GM21423 (cell line): ENCODE measurements around the gene ZBED1.
"Not testable (repeated sequence)": the region's sequence is repeated elsewhere in the genome, so short reads cannot be mapped to it uniquely, and the experiment has no call there.

Source experiments
- ATAC-seq: cut with Tn5 transposase; IDR thresholded peaks from one replicate; pipeline ENCODE4 v1.9.1; 2021; ENCODE audit warnings: mild to moderate bottlenecking, moderate library complexity; ENCODE audit not compliant: unreplicated experiment

The ZBED1 gene

DNA sequence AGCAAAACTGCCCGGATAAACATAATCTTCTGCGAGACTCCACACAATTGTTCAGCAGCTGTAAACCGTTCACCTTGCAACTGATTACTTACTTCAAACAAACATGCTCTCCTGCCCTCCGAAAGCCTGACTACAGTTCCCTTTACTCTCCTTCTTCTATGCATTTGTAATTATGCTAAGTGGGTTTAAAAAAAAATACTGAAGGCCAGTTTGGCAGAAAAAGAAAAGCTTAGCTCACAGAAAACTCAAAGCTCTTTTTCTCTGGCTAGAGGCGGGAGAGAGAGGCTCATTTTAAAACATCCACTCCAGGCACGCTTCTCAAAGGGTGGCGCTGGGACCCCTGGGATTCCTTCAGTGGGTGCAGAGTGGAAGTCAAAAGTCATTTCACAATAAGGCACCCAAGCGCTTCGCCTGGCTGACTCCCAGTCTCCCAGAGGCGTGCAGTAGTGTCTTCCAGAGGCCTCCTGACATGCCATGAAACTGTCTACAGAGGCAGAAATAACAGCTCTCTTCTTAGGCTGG lies 1.9 kb downstream of the ZBED1 start:
- no peak for ATAC-seq

DNA sequence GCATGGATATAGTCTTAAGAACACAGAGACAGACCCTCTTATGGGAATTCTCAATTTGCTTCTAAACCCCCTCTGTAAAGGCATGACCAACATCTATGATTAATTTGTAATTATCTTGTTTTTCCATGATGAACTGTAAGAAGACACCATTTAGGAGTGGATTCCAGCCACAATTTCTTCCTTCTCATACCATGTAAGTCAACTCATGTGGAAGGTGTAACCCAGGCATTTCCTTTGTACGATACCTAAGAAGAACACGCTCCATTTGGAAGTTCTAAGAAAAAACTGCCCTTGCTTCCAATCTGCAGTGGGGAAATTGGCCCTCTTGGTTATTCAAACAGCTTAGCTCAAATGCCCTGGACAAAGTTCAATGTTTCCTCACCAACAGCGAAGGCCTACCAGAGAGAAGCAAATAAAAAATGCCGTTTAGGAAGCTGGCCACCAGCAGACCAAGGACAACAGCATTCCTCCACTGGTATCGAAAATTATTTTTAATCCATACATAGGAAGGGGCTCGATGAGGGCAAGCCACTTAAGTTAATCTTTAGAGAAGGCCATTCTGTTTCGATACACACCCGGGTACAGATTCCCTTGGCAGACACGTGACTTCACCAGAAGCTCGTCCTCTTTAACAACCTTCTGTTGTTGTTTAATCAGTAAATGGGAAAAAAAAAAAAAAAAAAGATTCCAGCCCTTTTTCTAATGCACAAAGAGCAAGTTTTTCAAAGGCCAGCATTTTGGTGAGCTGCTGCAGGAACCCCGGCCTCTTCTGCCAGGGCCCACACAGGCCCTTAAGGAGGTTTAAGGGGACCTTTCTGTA lies 2.6 kb downstream of the ZBED1 start:
- ATAC-seq, result no peak

DNA sequence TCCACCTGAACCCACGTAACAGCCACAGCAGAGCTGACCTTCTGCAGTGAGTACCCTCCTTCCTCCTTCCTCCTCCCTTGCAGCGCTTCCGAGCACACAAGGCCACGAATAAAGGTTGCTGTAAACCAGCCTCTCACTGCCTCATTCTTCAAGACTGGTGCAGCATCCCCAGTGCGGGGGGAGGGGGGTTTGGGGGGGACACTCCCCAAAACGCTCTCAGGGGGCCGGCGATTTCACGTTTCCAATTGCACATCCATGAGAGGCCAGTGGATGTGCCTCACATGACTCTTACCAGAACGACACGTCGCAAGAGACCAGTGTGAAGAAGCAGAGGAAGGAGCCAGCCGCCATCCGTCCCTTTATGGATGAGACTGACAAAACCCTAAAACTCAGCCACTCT lies 5.2 kb downstream of the ZBED1 start:
- ATAC-seq, result no peak

DNA sequence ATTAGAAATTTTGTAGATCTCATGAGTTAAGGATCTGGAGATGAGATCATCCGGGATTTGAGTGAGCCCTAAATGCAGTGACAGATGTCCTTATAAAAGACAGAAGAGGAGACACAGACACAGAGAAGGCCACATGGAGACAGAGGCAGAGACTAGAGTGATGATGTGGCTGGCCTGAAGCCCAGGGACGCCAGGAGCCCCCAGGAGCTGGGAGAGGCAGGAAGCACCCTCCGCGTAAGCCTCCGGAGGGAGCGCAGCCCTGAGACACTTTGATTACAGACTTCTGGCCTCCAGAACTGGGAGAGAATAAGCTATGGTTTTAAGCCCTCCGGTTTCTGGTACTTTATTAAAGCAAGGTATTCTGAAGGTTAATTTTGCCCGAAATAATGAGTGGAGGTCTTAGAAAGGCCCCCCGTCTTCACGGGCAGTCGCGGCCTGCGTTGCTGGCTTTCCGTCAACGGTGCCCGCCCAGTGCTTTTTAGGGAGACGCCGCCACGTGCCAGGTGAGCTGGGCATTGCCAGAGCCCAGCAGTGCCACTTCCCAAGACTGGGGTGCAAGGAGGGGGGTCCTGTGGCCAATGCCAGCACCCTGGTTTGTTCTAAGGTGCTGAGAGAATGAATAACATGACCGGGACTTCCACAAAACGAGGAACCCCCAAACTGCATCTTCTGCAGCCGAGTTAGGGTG lies 8.1 kb downstream of the ZBED1 start:
- ATAC-seq, result no peak

GRCh38 chrX:2490634-2491033 lies 10.1 kb downstream of the ZBED1 start:
- ATAC-seq, result no peak

GRCh38 chrX:2489446-2490445 lies 11.0 kb downstream of the ZBED1 start:
- ATAC-seq, result no peak

- ATAC-seq, result no peak
Measured at GRCh38 chrX:2488621-2489285, 12.0 kb downstream of the ZBED1 start.

- ATAC-seq, result no peak
Measured at GRCh38 chrX:2487366-2487765, 13.4 kb downstream of the ZBED1 start.

- no peak for ATAC-seq
Measured at GRCh38 chrX:2486476-2487133, 14.2 kb downstream of the ZBED1 start.

DNA sequence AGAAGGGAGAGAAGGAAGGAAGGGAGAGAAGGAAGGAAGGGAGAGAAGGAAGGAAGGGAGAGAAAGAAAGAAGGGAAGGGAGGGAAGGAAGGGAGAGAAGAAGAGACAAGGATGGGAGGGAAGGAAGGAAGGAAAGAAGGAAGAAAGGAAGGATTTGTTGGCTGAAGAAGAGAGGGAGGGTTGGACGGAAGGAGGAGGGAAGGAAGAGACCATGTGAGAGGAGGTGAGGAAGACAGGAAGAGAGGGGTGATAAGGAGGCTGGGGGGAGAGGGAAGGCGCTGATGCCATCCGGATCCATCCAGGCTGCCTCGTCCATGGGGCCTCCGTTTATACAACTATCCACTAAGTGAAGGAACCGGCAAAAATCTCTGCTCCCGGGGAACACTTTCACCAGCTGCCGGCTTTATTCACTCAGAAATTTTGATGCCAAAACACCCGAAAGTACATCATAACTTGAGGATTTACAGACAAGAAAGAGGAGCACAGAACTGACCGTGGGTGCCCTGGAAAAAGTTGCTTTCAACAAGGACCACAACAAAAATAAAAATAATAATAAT lies 14.9 kb downstream of the ZBED1 start:
- ATAC-seq, result no peak

DNA sequence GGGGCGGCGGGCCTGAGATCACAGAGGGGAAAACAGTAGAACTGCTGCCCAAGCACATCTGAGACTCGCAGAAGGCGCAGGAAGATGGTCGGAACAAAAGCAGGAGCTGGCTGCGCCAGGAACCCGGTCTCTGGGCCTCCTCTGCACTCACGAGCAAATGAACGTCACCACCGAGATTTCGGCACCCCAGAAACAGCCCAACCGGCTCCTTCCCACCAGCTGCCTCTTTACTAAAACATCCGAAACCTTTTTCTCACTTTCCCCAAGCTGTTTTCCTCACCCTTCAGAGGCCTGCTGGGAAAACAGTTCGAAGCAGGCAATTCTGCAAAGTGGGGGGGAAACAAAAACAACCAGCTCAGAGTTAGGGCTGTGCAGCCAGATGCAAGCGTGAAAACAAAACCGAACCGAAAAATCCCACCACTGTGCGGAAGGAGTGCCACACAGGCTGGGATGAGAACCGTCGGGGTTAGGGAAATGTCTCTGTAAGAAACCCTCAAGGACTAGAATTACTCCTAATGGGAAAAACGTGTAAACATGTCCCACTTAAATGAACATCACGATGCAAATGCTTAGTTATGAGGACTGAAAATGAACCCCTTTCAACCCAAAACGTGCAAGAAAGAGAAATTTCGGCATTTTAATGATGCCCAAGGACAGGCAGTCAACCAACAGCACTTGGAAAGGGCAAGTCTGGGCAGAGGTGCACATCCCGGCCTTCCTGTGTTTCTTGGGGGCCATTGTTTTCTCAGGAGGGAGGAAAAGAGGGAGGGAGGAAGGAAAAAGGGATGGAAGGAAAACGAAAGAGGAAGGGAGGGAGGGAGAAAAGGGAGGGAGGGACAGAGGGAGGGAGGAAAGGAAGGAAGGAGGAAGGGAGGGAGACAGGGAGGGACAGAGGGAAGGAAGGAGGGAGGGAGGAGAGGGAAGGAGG lies 15.8 kb downstream of the ZBED1 start:
- no peak for ATAC-seq

- no peak for ATAC-seq
Measured at GRCh38 chrX:2484256-2484655, 16.5 kb downstream of the ZBED1 start.

DNA sequence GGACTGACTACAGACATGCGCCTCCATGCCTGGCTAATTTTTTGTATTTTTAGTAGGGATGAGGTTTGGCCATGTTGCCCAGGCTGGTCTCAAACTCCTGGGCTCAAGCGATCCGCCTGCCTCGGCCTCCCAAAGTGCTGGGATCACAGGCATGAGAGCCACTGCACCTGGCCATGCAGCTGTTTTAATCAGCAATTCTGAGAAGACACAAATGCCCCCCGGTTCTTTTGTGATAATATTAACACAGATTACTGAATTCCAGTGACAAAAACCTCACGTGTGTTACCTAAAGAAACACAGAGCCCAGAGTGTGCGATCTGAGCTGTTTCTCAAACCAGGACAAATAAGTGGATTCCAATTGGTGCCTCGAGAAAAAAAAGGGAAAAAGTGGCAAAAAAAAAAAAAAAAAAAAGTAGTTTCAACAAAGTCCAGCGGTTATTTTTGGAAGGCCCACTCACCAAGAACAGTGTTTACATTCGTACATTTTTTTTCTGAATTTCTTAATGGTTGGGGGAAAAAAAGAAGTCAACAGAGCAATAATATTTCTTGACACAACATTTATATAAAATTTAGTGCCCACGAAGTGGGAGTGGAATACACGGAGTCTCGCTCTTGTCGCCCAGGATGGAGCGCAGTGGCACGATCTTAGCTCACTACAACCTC lies 17.2 kb downstream of the ZBED1 start:
- ATAC-seq, result no peak

- not testable (repeated sequence) for ATAC-seq
Measured at GRCh38 chrX:2481597-2481996, 19.2 kb downstream of the ZBED1 start.

DNA sequence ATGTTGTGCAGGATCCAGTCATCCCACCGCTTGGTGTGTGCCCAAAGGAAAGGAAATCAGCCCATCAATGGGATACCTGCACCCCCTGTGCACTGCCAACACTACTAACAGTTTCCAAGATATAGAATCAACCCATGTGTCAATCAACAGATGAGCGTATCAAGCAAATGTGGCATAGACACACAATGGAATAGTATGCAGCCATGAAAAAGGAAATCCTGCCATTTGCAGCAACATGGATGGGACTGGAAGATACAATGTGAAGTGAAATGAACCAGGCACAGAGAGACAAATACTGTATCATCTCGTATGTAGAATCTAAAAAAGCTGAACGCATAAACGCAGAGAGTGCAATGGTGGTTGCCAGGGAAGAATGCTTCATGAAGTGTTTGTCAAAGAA lies 20.8 kb downstream of the ZBED1 start:
- not testable (repeated sequence) for ATAC-seq

- ATAC-seq, result no peak
Measured at GRCh38 chrX:2479420-2479780, 21.4 kb downstream of the ZBED1 start.

DNA sequence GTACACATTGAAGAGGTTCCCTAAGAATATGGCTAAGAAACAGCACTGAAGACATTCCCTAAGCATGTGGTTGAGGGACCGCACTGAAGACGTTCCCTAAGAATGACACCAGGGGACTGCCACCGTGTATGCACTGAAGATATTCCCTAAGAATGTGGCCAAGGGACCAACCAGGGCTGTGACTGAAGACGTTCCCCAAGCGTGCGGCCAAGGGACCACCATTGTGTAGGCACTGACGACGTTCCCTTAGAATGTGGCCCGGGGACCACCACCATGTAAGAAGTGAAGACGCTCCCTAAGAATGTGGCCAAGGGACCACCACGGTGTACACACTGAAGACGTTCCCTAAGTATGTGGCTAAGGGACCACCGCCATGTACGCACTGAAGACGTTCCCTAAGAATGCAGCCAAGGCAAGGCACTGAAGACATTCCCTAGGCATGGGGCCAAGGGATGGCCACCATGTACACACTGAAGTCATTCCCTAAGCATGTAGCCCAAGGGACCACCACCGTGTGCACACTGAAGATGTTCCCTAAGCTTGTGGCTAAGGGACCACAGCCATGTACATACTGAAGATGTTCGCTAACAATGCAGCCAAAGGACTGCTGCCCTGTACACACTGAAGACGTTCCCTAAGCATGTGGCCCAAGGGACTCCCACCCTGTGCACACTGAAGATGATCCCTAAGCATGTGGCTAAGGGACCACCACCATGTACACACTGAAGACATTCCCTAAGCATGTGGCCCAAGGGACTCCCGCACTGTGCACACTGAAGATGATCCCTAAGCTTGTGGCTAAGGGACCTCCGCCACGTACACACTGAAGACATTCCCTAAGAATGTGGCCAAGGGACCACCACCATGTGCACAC lies 22.0 kb downstream of the ZBED1 start:
- ATAC-seq, result no peak
